ENCODE results near the gene EYS.
"Not testable (repeated sequence)": the region's sequence is repeated elsewhere in the genome, so short reads cannot be mapped to it uniquely, and the experiment has no call there.

The EYS gene

GRCh38 chr6:63800386-63800785 lies 1906.6 kb downstream of the EYS start:
- not testable (repeated sequence) for DNase-seq

GRCh38 chr6:63799813-63800212 lies 1907.2 kb downstream of the EYS start:
- no peak for DNase-seq

GRCh38 chr6:63799313-63799712 lies 1907.7 kb downstream of the EYS start:
- no peak for DNase-seq

GRCh38 chr6:63798378-63798777 lies 1908.6 kb downstream of the EYS start:
- DNase-seq = no peak

- no peak for DNase-seq
Observed at GRCh38 chr6:63797721-63798120, 1909.3 kb downstream of the EYS start.

- DNase-seq = no peak
Observed at GRCh38 chr6:63795826-63796225, 1911.2 kb downstream of the EYS start.

GRCh38 chr6:63795006-63795405 lies 1912.0 kb downstream of the EYS start:
- DNase-seq = no peak

- DNase-seq = no peak
Observed at GRCh38 chr6:63793465-63794137, 1913.4 kb downstream of the EYS start.

- DNase-seq = no peak
Observed at GRCh38 chr6:63792736-63793464, 1914.1 kb downstream of the EYS start.

- no peak for DNase-seq
Observed at GRCh38 chr6:63790334-63790733, 1916.7 kb downstream of the EYS start.

GRCh38 chr6:63789699-63790098 lies 1917.3 kb downstream of the EYS start:
- DNase-seq = no peak

GRCh38 chr6:63788569-63788968 lies 1918.5 kb downstream of the EYS start:
- no peak for DNase-seq

GRCh38 chr6:63787021-63787420 lies 1920.0 kb downstream of the EYS start:
- no peak for DNase-seq

GRCh38 chr6:63785006-63785405 lies 1922.0 kb downstream of the EYS start:
- DNase-seq = no peak

- DNase-seq = no peak
Observed at GRCh38 chr6:63783096-63783495, 1923.9 kb downstream of the EYS start.

GRCh38 chr6:63774961-63775360 lies 1932.1 kb downstream of the EYS start:
- DNase-seq = no peak

- no peak for DNase-seq
Observed at GRCh38 chr6:63773200-63773599, 1933.8 kb downstream of the EYS start.

GRCh38 chr6:63765828-63766227 lies 1941.2 kb downstream of the EYS start:
- DNase-seq = no peak

- DNase-seq = peak; percentile 15
Observed at GRCh38 chr6:63764318-63764916, 1942.6 kb downstream of the EYS start.

GRCh38 chr6:63760199-63760598 lies 1946.8 kb downstream of the EYS start:
- no peak for DNase-seq

- no peak for DNase-seq
Observed at GRCh38 chr6:63759605-63760105, 1947.4 kb downstream of the EYS start.

GRCh38 chr6:63757826-63758225 lies 1949.2 kb downstream of the EYS start:
- DNase-seq = no peak

- DNase-seq = not testable (repeated sequence)
Observed at GRCh38 chr6:63757275-63757674, 1949.8 kb downstream of the EYS start.

- no peak for DNase-seq
Observed at GRCh38 chr6:63750400-63750799, 1956.6 kb downstream of the EYS start.

Measured in DMS79 treated with DMSO at 0.1 percent for 48 hours (cell line).